ENCODE results near the gene RALA.

The RALA gene

DNA sequence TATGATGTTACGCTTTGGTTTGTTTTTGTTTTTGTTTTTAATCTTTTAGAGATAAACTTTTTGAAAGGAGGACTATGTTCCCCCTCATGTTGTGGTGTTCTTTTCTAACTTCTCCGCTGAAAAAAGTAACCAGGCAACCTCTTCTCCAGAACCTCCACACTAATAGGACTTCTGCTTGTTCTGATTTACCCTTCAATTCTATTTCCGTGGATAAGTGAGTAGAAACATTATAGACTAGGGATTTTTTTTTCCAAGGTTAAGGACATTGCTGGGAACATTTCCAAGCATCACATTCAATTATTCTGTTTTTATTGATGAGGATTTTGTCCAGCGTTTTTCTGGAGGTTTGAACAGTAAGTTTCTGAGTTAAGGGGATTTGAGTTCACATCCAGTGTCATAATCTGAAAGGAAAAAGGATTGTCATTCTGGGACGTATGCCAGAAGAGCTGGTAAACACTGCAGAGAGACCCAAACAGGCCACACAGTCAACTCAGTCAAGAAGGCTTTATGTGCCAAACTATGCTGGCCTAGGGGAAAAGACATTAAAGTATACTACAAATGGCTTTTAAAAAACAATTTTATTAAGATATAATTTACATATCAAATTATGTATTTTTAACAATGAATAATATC, 28.3 kb upstream of the RALA start:
- no peaks in the 10 kb centered on the region for H3K9me3 ChIP-seq (ENCODE audit: control insufficient read depth, insufficient read depth, low read length)
- H3K36me3 ChIP-seq (ENCODE audit: control insufficient read depth, insufficient read depth, low read length) = no peaks in the 10 kb centered on the region
- no peak overlapping the region for H3K9ac ChIP-seq (ENCODE audit: low read depth, low read length)
- H3K27ac ChIP-seq (ENCODE audit: low read depth, low read length) = no peak overlapping the region
- H3K4me3 ChIP-seq (ENCODE audit: low read depth, low read length) = no peak overlapping the region
- H3K27me3 ChIP-seq (ENCODE audit: control insufficient read depth, insufficient read depth, low read length) = no peaks in the 10 kb centered on the region
- H3K4me1 ChIP-seq (ENCODE audit: control insufficient read depth, insufficient read depth, low read length) = peaks cover 5% of the 10 kb centered on the region

DNA sequence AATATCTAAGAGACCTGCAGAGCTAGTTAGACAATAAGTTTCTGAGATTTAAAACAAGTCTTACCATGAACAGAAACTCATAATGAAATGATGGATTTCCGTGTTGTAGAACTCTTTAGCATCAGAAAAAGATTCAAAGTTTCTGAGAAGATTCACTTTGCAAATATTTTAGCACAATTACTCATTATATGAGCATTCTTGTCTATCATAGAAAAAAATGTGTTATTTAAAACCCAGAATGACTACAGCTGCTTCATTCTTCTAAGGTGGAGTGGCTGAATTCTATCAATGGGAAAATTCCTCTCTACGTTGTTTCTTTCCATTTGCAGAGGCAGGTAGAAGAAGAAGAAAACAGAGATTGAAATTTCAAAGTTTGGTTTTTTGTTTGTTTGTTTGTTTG, 21.0 kb upstream of the RALA start:
- no peak overlapping the region for H3K4me3 ChIP-seq (ENCODE audit: low read depth, low read length)
- no peaks in the 10 kb centered on the region for H3K27me3 ChIP-seq (ENCODE audit: control insufficient read depth, insufficient read depth, low read length)
- no peak overlapping the region for H3K27ac ChIP-seq (ENCODE audit: low read depth, low read length)
- no peaks in the 10 kb centered on the region for H3K4me1 ChIP-seq (ENCODE audit: control insufficient read depth, insufficient read depth, low read length)
- no peaks in the 10 kb centered on the region for H3K36me3 ChIP-seq (ENCODE audit: control insufficient read depth, insufficient read depth, low read length)
- H3K9ac ChIP-seq (ENCODE audit: low read depth, low read length) = no peak overlapping the region
- no peaks in the 10 kb centered on the region for H3K9me3 ChIP-seq (ENCODE audit: control insufficient read depth, insufficient read depth, low read length)

DNA sequence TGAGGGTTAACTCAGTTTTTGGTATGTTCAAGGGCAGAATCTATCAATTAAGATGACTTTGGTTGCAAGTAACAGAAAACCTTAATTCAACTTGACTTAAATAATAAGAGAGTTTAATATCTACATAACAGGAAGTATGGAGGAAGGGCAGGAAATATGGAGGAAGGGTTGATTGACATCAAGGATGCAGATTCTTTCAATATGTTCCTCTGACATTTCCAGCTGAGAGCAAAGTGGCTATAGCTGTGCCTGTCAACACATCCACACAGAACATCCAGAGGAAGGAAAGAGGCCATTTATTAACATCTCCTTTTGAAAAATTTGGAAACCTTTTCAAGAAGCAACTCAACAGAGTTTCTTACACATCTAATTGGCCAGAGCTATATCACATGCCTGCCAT, 19.4 kb upstream of the RALA start:
- no peak overlapping the region for H3K27ac ChIP-seq (ENCODE audit: low read depth, low read length)
- H3K4me1 ChIP-seq (ENCODE audit: control insufficient read depth, insufficient read depth, low read length) = no peaks in the 10 kb centered on the region
- H3K9ac ChIP-seq (ENCODE audit: low read depth, low read length) = no peak overlapping the region
- H3K36me3 ChIP-seq (ENCODE audit: control insufficient read depth, insufficient read depth, low read length) = no peaks in the 10 kb centered on the region
- H3K27me3 ChIP-seq (ENCODE audit: control insufficient read depth, insufficient read depth, low read length) = peaks cover 6% of the 10 kb centered on the region
- H3K9me3 ChIP-seq (ENCODE audit: control insufficient read depth, insufficient read depth, low read length) = no peaks in the 10 kb centered on the region
- H3K4me3 ChIP-seq (ENCODE audit: low read depth, low read length) = no peak overlapping the region

DNA sequence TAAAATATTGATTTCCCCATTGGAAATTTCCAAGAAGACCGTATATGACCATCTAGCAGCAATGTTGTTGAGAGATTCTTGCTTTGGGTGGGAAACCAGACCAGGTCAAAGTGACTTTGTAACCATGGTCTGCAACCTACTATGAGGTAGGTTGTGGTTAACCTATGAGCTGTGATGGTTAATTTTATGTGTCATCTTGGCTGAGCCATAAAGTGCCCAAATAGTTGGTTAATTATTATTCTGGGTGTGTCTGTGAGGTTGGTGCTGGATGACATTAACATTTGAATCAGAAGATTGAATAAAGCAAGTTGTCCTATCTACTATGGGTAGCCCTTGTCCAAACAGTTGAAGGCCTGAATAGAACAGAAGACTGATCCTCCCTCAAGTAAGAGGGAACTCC, 18.3 kb upstream of the RALA start:
- Histone ChIP-seq H3K4me3 (ENCODE audit: low read depth, low read length) (no peak overlapping the region), H3K9me3 (ENCODE audit: control insufficient read depth, insufficient read depth, low read length) (no peaks in the 10 kb centered on the region), H3K4me1 (ENCODE audit: control insufficient read depth, insufficient read depth, low read length) (no peaks in the 10 kb centered on the region), H3K27me3 (ENCODE audit: control insufficient read depth, insufficient read depth, low read length) (peaks cover 17% of the 10 kb centered on the region), H3K36me3 (ENCODE audit: control insufficient read depth, insufficient read depth, low read length) (no peaks in the 10 kb centered on the region), H3K27ac (ENCODE audit: low read depth, low read length) (no peak overlapping the region), H3K9ac (ENCODE audit: low read depth, low read length) (no peak overlapping the region)

DNA sequence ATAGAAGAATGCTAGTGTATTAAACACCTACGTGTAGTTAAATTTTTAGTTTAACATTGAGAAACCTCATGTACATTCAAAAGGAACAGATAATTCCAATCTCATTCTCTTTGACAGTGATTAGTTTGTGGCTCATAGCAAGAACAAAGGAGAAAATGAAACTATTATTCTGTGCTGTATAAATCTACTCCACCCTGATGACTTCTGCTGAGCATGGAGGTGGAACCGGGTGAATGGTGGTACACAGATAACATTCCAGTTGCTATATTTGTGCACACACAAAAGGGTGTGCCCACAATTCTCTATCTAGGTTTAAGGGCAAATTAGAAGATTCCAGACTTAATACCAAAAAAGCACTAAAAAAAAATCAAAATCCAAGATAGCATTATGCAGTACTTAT, 17.0 kb upstream of the RALA start:
- Histone ChIP-seq H3K4me3 (ENCODE audit: low read depth, low read length) (no peak overlapping the region), H3K4me1 (ENCODE audit: control insufficient read depth, insufficient read depth, low read length) (no peaks in the 10 kb centered on the region), H3K36me3 (ENCODE audit: control insufficient read depth, insufficient read depth, low read length) (no peaks in the 10 kb centered on the region), H3K27me3 (ENCODE audit: control insufficient read depth, insufficient read depth, low read length) (peaks cover 23% of the 10 kb centered on the region), H3K27ac (ENCODE audit: low read depth, low read length) (no peak overlapping the region), H3K9me3 (ENCODE audit: control insufficient read depth, insufficient read depth, low read length) (no peaks in the 10 kb centered on the region), H3K9ac (ENCODE audit: low read depth, low read length) (no peak overlapping the region)

DNA sequence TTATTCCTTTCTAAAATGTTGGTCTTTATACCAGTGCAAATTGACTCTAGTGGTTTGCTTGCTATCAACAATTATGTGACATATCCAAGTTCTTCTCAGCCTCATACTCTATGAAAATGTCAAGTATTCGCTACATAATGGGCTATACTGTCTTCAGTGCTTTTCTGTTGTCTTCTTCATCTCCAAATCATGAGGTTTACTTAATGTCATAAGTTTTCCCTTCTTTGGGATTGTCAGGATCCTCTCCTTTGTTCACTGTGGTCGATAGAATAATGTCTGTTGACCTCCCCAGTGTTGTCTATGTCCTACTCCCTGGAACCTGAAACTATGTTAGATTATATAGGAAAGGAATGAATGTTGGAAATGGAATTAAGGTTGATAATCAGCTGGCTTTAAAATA, 16.4 kb upstream of the RALA start:
- Histone ChIP-seq H3K27me3 (ENCODE audit: control insufficient read depth, insufficient read depth, low read length) (peaks cover 23% of the 10 kb centered on the region), H3K27ac (ENCODE audit: low read depth, low read length) (no peak overlapping the region), H3K9me3 (ENCODE audit: control insufficient read depth, insufficient read depth, low read length) (no peaks in the 10 kb centered on the region), H3K4me3 (ENCODE audit: low read depth, low read length) (no peak overlapping the region), H3K4me1 (ENCODE audit: control insufficient read depth, insufficient read depth, low read length) (no peaks in the 10 kb centered on the region), H3K9ac (ENCODE audit: low read depth, low read length) (no peak overlapping the region), H3K36me3 (ENCODE audit: control insufficient read depth, insufficient read depth, low read length) (no peaks in the 10 kb centered on the region)

DNA sequence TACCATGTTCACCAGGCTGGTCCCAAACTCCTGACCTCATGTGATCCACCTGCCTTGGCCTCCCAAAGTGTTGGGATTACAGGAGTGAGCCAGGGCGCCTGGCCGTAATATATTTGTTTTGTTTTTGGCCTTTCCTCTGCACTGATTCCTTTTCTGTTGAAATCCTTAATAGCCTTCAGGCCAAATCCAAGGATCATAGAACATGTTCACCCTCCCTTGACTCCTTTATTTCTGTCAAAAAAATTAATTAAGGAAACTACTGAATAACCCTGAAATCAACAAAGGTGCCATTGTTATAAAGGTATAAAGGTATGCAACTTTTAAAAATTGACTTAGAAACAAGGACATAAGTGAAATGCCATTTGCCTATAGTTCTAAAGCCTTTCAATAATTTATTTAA, 15.5 kb upstream of the RALA start:
- Histone ChIP-seq H3K9ac (ENCODE audit: low read depth, low read length) (no peak overlapping the region), H3K4me3 (ENCODE audit: low read depth, low read length) (no peak overlapping the region), H3K4me1 (ENCODE audit: control insufficient read depth, insufficient read depth, low read length) (no peaks in the 10 kb centered on the region), H3K9me3 (ENCODE audit: control insufficient read depth, insufficient read depth, low read length) (no peaks in the 10 kb centered on the region), H3K27ac (ENCODE audit: low read depth, low read length) (no peak overlapping the region), H3K27me3 (ENCODE audit: control insufficient read depth, insufficient read depth, low read length) (peaks cover 23% of the 10 kb centered on the region), H3K36me3 (ENCODE audit: control insufficient read depth, insufficient read depth, low read length) (no peaks in the 10 kb centered on the region)

DNA sequence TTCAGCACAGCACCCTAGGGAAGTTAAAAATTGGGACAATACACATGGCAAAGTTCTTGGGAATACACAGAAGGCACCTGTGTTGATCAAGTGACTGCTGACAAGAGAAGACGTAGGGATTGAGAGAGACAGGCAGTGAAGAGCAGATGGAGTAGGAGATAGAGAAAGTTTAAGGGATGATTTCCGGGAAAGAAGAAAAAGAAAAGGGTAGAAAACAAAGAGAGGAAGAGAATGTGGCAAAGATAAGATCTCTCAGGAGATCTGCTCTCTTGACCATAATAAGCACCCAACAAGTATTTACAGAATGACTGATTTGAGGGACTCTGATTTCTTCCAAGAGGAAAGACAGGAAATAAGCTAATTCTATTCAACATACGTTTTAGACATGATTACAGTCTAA, 15.1 kb upstream of the RALA start:
- H3K27me3 ChIP-seq (ENCODE audit: control insufficient read depth, insufficient read depth, low read length) = peaks cover 23% of the 10 kb centered on the region
- no peaks in the 10 kb centered on the region for H3K4me1 ChIP-seq (ENCODE audit: control insufficient read depth, insufficient read depth, low read length)
- no peak overlapping the region for H3K27ac ChIP-seq (ENCODE audit: low read depth, low read length)
- H3K36me3 ChIP-seq (ENCODE audit: control insufficient read depth, insufficient read depth, low read length) = no peaks in the 10 kb centered on the region
- no peak overlapping the region for H3K9ac ChIP-seq (ENCODE audit: low read depth, low read length)
- no peaks in the 10 kb centered on the region for H3K9me3 ChIP-seq (ENCODE audit: control insufficient read depth, insufficient read depth, low read length)
- no peak overlapping the region for H3K4me3 ChIP-seq (ENCODE audit: low read depth, low read length)

DNA sequence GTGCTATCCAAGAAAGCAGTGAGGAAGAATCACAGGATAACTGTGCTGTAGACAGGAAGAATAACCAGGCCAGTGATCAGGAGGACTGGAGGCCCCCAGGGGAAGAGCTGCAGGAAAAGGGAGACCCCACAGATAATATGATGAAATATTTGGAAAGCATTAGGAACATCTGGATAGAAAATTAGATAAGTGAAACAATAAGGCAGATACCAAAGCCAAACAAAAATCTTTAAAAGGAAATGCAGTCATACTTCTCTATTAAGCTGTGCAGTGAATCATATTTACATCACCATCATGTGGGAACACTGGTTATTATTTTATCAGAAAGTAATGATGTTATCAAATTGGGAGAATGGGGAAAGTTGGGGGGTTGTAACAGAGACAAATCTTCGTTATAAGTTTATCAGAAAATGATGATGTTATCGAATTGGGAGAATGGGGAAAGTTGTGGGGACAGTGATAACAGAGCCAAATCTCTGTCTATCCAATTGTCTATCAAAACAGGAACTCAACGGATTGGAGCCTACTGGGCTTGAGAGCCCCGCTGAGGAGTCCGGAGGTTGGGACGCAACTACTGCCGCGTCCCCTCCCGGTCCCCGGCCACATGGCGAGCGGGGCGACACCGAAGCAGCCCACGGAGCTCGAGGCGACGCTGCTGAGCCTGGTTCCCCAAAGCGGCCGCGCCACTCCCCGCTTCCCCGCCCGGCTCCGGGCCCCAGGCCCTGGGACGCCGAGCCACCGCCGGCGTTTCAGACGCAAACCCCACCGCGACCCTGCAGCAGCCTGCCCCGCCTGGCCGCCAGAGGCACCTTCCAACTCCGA, 14.0 kb upstream of the RALA start:
- no peaks in the 10 kb centered on the region for H3K9me3 ChIP-seq (ENCODE audit: control insufficient read depth, insufficient read depth, low read length)
- H3K36me3 ChIP-seq (ENCODE audit: control insufficient read depth, insufficient read depth, low read length) = no peaks in the 10 kb centered on the region
- no peak overlapping the region for H3K27ac ChIP-seq (ENCODE audit: low read depth, low read length)
- peaks cover 23% of the 10 kb centered on the region for H3K27me3 ChIP-seq (ENCODE audit: control insufficient read depth, insufficient read depth, low read length)
- no peak overlapping the region; the same call in 1 of the 2 replicates for H3K9ac ChIP-seq (ENCODE audit: low read depth, low read length)
- H3K4me1 ChIP-seq (ENCODE audit: control insufficient read depth, insufficient read depth, low read length) = no peaks in the 10 kb centered on the region
- H3K4me3 ChIP-seq (ENCODE audit: low read depth, low read length) = peak overlapping the region; percentile 56

DNA sequence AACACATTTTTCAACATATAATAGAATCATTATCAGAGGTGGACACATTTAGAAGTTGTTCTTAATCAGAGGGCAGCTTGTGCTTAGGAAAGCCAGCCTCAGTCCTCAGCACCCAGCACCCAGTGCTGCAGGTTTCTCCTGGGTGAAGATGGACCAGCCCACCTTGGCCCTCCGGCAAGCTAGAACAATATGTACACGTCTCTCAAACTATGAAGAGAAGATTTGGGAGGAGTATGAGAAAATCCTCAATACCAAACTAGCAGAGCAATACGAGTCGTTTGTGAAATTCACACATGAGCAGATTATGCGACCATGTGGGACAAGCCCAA, 13.5 kb upstream of the RALA start:
- Histone ChIP-seq H3K27me3 (ENCODE audit: control insufficient read depth, insufficient read depth, low read length) (peaks cover 23% of the 10 kb centered on the region), H3K27ac (ENCODE audit: low read depth, low read length) (no peak overlapping the region), H3K36me3 (ENCODE audit: control insufficient read depth, insufficient read depth, low read length) (no peaks in the 10 kb centered on the region), H3K4me1 (ENCODE audit: control insufficient read depth, insufficient read depth, low read length) (no peaks in the 10 kb centered on the region), H3K9ac (ENCODE audit: low read depth, low read length) (no peak overlapping the region), H3K4me3 (ENCODE audit: low read depth, low read length) (peak overlapping the region; percentile 56), H3K9me3 (ENCODE audit: control insufficient read depth, insufficient read depth, low read length) (no peaks in the 10 kb centered on the region)

DNA sequence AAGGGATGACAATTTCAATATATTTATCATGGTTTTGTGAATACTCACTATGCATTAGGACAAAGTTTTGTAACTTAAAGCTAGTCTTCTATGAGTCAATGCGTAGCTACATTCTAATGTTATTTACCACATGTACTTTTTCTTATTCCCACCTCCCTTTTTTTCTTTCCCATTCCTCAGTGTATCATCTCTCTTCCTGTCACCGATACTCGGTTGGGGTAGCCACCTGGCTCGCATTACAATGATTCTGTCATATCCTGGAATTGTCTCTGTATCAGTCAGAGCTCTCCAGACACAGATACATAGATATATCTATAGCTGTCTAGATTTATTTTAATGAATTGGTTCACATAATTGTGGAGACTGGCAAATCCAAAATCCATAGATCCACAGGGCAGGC, 9.8 kb upstream of the RALA start:
- Histone ChIP-seq H3K4me1 (ENCODE audit: control insufficient read depth, insufficient read depth, low read length) (no peaks in the 10 kb centered on the region), H3K4me3 (ENCODE audit: low read depth, low read length) (no peak overlapping the region), H3K27ac (ENCODE audit: low read depth, low read length) (no peak overlapping the region), H3K27me3 (ENCODE audit: control insufficient read depth, insufficient read depth, low read length) (peaks cover 21% of the 10 kb centered on the region), H3K9ac (ENCODE audit: low read depth, low read length) (no peak overlapping the region), H3K36me3 (ENCODE audit: control insufficient read depth, insufficient read depth, low read length) (no peaks in the 10 kb centered on the region), H3K9me3 (ENCODE audit: control insufficient read depth, insufficient read depth, low read length) (no peaks in the 10 kb centered on the region)

Data from HUES48 (cell line).